Astrocyte of the hippocampus (primary cell): Measurements from ENCODE around the gene RNF135.
"Not testable (repeated sequence)": the region's sequence is repeated elsewhere in the genome, so short reads cannot be mapped to it uniquely, and the experiment has no call there.

Experiments
- DNase-seq: peaks from one replicate; pipeline ENCODE4 v3.0.0; 2011; ENCODE audit warnings: low read depth, low spot score

Gene RNF135

DNA sequence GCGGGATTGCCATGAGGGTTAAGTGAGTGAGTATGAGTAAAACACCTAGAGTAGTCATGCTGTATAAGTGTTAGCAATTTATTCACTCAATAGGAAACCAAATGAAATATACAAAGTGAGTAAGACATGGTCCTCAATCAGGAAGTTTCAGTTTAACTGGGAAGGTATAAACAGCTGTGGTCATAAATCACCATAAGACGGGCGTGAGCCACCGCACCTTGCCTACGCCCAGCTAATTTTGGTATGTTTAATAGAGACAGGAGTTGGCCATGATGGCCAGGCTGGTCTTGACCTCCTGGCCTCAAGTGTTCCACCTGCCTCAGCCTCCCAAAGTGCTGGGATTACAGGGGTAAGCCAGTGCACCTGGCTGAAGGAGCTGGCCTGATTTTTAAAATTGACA is 27.0 kb downstream of the RNF135 start:
- no peak for DNase-seq

DNA sequence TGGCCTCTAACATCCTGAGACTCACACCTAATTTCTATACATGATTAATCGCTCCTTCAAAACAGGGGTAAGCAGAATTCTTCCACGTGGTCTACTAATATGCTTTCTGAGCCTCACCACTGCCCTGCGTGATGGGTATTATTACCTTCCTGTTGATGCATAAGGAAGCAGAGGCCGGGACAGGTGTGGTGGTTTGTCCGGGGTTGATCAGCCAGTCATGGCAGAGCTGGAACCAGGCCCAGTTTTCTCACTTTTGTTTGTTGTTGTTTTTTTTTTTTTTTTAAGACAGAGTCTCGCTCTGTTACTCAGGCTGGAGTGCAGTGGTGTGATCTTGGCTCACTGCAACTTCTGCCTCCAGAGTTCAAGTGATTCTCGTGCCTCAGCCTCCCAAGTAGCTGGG is 31.2 kb downstream of the RNF135 start:
- DNase-seq = no peak

GRCh38 chr17:31003225-31003866 is 32.5 kb downstream of the RNF135 start:
- DNase-seq = no peak

DNA sequence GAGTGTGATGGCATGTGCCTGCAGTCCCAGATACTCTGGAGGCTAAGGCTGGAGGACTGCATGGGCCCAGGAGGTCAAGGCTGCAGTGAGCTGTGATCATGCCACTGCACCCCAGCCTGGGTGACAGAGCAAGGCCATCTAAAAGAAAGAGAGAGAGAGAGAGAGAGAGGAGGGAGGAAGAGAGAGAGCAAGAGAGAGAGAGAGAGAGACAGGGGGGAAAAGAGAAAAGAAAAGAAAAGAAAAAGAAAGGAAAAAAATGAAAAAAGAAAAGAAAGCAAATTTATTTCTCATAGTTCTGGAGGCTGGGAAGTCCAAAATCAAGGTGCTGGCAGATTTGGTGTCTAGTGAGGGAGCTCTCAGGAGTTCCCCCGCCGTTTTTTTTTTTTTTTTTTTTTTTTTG is 33.3 kb downstream of the RNF135 start:
- no peak for DNase-seq

GRCh38 chr17:31007695-31008373 is 37.0 kb downstream of the RNF135 start:
- DNase-seq = no peak

- peak; percentile 79 for DNase-seq
Measured at GRCh38 chr17:31008374-31009041, 37.7 kb downstream of the RNF135 start.

GRCh38 chr17:31009042-31009702 is 38.3 kb downstream of the RNF135 start:
- DNase-seq = peak; percentile 34

- peak; percentile 7 for DNase-seq
Measured at GRCh38 chr17:31010014-31010413, 39.2 kb downstream of the RNF135 start.

- no peak for DNase-seq
Measured at GRCh38 chr17:31013844-31014243, 43.0 kb downstream of the RNF135 start.

DNA sequence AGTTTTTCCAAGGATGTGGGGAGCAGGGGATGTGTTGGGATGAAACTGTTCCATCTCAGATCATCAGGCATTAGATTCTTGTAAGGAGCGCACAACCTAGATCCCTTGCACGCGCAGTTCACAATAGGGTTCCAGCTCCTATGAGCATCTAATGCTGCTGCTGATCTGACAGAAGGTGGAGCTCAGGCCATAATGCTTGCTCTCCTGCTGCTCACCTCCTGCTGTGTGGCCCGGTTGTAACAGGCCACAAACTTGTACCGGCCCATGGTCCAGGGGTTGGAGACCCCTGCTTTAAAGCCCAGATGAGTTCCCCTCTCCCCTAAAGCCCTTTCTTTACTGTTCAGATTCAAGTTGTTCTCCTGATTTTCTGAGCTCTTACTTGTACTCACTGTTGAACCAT is 44.8 kb downstream of the RNF135 start:
- DNase-seq = no peak

- no peak for DNase-seq
Measured at GRCh38 chr17:31019004-31019403, 48.2 kb downstream of the RNF135 start.

- not testable (repeated sequence) for DNase-seq
Measured at GRCh38 chr17:31023171-31023570, 52.3 kb downstream of the RNF135 start.

GRCh38 chr17:31031841-31032240 is 61.0 kb downstream of the RNF135 start:
- DNase-seq = no peak

DNA sequence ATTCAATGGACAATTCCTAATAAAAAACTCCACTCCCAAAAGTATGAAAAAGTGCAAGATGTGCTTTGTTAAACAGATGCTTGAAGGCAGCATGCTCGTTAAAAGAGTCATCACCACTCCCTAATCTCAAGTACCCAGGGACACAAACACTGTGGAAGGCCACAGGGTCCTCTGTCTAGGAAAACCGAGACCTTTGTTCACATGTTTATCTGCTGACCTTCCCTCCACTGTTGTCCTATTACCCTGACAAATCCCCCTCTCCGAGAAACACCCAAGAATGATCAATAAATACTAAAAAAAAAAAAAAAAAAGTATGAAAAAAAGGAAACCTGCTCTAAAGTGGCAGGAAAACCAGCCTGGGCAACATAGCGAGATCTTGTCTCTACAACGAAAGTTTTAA is 64.8 kb downstream of the RNF135 start:
- not testable (repeated sequence) for DNase-seq

GRCh38 chr17:31040837-31041236 is 70.0 kb downstream of the RNF135 start:
- DNase-seq = not testable (repeated sequence)

DNA sequence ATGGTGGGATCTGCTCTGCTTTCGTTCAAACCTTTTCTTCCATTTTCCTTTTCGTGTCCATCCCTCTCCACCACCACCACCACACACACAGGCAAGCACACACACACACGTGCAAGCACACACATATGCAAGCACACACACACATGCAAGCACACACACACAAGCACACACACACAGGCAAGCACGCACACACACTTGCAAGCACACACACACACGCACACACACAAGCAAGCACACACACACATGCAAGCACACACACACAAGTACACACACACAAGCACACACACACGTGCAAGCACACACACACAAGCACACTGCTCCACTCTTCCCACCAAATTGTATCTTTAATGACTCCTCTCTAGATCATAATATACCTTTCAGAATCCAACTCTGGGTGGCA is 71.5 kb downstream of the RNF135 start:
- not testable (repeated sequence) for DNase-seq

DNA sequence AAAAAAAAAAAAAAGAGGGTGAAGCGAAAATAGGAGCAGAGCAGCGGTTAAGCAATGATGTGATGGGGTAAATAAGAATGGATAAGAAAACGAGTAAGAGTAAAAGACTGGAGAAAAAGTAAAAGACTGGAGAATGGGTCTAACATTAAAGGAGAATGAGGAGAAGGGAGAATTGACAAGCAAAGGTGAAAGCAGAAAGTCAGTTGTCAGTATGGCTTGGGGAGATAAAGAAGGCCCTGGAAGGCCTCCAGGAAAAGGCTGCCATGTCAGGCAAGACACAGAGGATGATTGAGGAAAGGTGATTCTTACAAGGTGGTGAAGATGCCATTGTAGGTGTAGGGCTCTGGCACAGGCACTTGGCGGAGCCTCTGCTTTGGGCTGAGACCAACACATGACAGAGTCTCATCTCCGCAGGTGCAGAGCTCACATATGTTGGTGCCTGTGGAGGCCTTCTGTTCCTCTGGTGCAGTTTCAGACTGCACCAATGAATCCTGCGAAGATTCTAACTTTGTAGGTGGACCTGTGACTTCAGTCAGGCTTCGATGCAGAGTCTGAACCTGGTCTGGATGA is 76.1 kb downstream of the RNF135 start:
- not testable (repeated sequence) for DNase-seq

- DNase-seq = no peak
Measured at GRCh38 chr17:31048142-31048541, 77.3 kb downstream of the RNF135 start.

GRCh38 chr17:31048780-31049179 is 77.9 kb downstream of the RNF135 start:
- DNase-seq = no peak
